ENCODE results near the gene WDR33.

DNA sequence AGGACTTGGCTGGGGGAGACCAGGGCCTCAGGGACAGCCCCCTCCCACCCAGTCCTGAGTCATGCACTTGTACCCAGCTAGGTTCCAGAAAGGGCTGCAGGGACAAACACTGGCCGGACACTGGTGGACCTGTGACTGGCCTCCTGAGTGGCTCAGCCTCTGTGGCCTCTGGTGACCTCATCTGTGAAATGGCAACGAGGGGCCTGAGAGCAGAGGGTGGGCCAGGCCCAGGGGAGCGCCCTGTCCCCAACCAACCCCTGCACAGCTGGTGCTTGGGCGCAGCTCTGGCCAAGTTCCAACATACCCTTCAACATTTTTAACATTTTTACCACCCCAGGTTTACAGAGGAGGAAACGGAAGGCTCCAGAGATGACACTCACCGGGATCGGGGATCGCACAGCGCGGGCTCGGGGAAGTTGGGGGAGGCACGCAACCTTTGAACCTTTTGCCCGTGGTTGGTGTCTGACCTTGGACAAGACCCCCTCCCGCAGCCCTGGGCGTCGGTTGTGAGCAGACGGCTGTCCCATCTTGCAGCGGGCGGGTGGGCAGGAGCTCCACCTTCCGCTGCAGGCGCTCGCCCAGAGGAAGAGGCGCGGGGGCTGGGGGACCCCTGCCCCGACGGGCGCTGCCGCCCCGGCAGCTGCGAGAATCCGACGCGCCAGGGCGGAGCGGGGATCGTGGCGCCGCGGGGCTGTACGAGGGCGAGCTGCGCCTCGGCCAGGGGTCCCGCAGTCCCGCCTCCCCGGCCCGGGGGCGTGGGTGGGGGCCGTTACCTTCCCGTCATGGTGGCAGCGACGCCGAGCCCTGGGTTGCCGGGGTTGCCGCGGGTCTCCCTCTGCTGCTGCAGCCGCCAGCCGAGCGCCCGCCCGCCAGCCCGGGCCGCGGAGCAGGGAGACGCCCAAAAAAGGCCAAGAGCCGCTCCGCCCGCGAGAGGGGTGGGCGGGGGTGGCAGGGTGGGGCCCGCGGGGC lies 136.4 kb downstream of the WDR33 start:
- TF ChIP-seq, protein P1, sequence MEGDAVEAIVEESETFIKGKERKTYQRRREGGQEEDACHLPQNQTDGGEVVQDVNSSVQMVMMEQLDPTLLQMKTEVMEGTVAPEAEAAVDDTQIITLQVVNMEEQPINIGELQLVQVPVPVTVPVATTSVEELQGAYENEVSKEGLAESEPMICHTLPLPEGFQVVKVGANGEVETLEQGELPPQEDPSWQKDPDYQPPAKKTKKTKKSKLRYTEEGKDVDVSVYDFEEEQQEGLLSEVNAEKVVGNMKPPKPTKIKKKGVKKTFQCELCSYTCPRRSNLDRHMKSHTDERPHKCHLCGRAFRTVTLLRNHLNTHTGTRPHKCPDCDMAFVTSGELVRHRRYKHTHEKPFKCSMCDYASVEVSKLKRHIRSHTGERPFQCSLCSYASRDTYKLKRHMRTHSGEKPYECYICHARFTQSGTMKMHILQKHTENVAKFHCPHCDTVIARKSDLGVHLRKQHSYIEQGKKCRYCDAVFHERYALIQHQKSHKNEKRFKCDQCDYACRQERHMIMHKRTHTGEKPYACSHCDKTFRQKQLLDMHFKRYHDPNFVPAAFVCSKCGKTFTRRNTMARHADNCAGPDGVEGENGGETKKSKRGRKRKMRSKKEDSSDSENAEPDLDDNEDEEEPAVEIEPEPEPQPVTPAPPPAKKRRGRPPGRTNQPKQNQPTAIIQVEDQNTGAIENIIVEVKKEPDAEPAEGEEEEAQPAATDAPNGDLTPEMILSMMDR (conservative IDR thresholded peaks at IDR 0.05; ENCODE audit: low read length), result no peak
- no peak for TF ChIP-seq EZH2phosphoT487 (IDR thresholded peaks at IDR 0.05; ENCODE audit: borderline replicate concordance, low read depth, low read length)

All from OCI-LY7 (cell line).